K562 (cell line): ENCODE results near the gene CMBL. TPM values are rescaled to one million over a fixed set of nuclear protein-coding genes. Genes with fewer than 3 reads are reported as not detected.
A peak's percentile ranks its signal among the peaks of the same experiment; 100 is the strongest.

ENCODE experiments used
- ATAC-seq: fragments of 200-7000 bp; cut with Tn5 transposase; 3 replicates; pipeline ENCODE4 v1.9.1; 2020; ENCODE audit warnings: moderate library complexity
- BruUV-seq: library from RNA; stranded (reverse); fragments of 400-500 nt; replicated peaks from 2 replicates; lab custom pipeline; 2021; lab: Mats Ljungman, UMichigan
- CTCF ChIA-PET: fragments of 300-600 bp; formaldehyde crosslinking; extraction: SDS; loops from one replicate; lab custom pipeline; 2021; ENCODE audit warnings: low intra/inter-chr PET ratio; lab: Yijun Ruan, JAX
- POLR2A ChIA-PET: fragments of 300-600, 350-650 bp; sonication (Branson Sonifier 250); formaldehyde crosslinking; extraction: SDS; loops from one replicate; lab custom pipeline; 2021; ENCODE audit warnings: antibody characterized with exemption, inconsistent platforms; lab: Yijun Ruan, JAX
- DNase-seq, 4 experiments: peaks; one replicate each; pipeline versions ENCODE4 v3.0.0 to v3.0.0-alpha.2; 2011 to 2018; ENCODE audit warnings: low spot score in 3 of 4, mixed read lengths in 3 of 4; ENCODE audit errors: extremely low read depth in 1 of 4
- FAIRE-seq: peaks from 2 replicates; lab custom pipeline; 2011; peaks lifted over from hg19 to GRCh38; lab: Jason Lieb, UNC
- H2AFZ ChIP-seq: 2 replicates; pipeline ENCODE4 v1.6.0; 2011; ENCODE audit warnings: low read depth, low read length, control low read depth, inconsistent platforms
- H3K27ac ChIP-seq: fragments of 200-600 bp; 3 replicates; pipeline ENCODE4 v1.8.0; 2011; ENCODE audit warnings: low read depth, mild to moderate bottlenecking, control low read depth, inconsistent platforms, low read length, moderate library complexity, mixed read lengths; ENCODE audit errors: extremely low read depth
- H3K27me3 ChIP-seq, 2 experiments: fragments of 300-600 bp in 1 of 2; 2 replicates in 1 of 2; 3 replicates in 1 of 2; pipeline versions ENCODE4 v1.6.0 to v1.8.0; 2011; ENCODE audit warnings: inconsistent platforms in 2 of 2, low read length in 2 of 2, mild to moderate bottlenecking in 1 of 2, mixed read lengths in 1 of 2, moderate library complexity in 1 of 2; ENCODE audit not compliant: control insufficient read depth in 2 of 2, insufficient read depth in 2 of 2
- H3K36me3 ChIP-seq: fragments of 300-600 bp; 3 replicates; pipeline ENCODE4 v1.8.0; 2011; ENCODE audit warnings: mild to moderate bottlenecking, low read length, inconsistent platforms; ENCODE audit not compliant: control insufficient read depth, insufficient read depth
- H3K4me1 ChIP-seq, 2 experiments: fragments of 200-600 bp in 1 of 2; replicated peaks in 1 of 2; 2 replicates in 1 of 2; 3 replicates in 1 of 2; pipeline versions ENCODE4 v1.5.1 to v1.8.0; 2011; ENCODE audit warnings: inconsistent platforms in 2 of 2, low read length in 2 of 2, mild to moderate bottlenecking in 1 of 2, mixed read lengths in 1 of 2, moderate library complexity in 1 of 2; ENCODE audit not compliant: control insufficient read depth in 2 of 2, insufficient read depth in 2 of 2
- H3K4me2 ChIP-seq: 2 replicates; pipeline ENCODE4 v1.6.1; 2011; ENCODE audit warnings: low read length, control low read depth, inconsistent platforms, mixed read lengths; ENCODE audit not compliant: insufficient read depth
- H3K4me3 ChIP-seq: fragments of 200-600 bp; sonication (generic), shearing (Covaris generic); 2 replicates; pipeline ENCODE4 v1.5.1; 2016; ENCODE audit warnings: control low read depth, inconsistent platforms
- H3K79me2 ChIP-seq: fragments of 200-600 bp; 3 replicates; pipeline ENCODE4 v1.8.0; 2011; ENCODE audit warnings: low read length, inconsistent platforms; ENCODE audit not compliant: control insufficient read depth, insufficient read depth
- H3K9ac ChIP-seq, 2 experiments: 2 replicates each; pipeline versions ENCODE4 v1.6.0 to v1.6.1; 2011; ENCODE audit warnings: low read depth in 2 of 2, low read length in 2 of 2, control low read depth in 1 of 2, inconsistent platforms in 1 of 2, mild to moderate bottlenecking in 1 of 2, mixed read lengths in 1 of 2; ENCODE audit not compliant: insufficient read depth in 1 of 2
- H3K9me1 ChIP-seq: one replicate; pipeline ENCODE4 v1.6.0; 2011; ENCODE audit warnings: inconsistent platforms, mild to moderate bottlenecking, low read length, moderate library complexity; ENCODE audit not compliant: control insufficient read depth, insufficient read depth
- H3K9me3 ChIP-seq: replicated peaks from 2 replicates; pipeline ENCODE4 v1.5.1; 2011; ENCODE audit warnings: low read depth, low read length, inconsistent platforms; ENCODE audit not compliant: control insufficient read depth, insufficient read depth
- H4K20me1 ChIP-seq: replicated peaks from 2 replicates; pipeline ENCODE4 v1.6.1; 2011; ENCODE audit warnings: low read length, inconsistent platforms, mixed read lengths; ENCODE audit not compliant: control insufficient read depth, insufficient read depth
- BCL6 ChIP-seq: fragments of 250-450 bp; sonication (Bioruptor Pico); IDR thresholded peaks from 2 replicates; pipeline ENCODE4 v1.4.0; 2020
- CREM ChIP-seq: IDR thresholded peaks from 2 replicates; pipeline ENCODE4 v1.6.1; 2014; ENCODE audit warnings: antibody characterized with exemption, low read depth
- CTBP1 ChIP-seq: fragments of 450-650 bp; IDR thresholded peaks from 2 replicates; pipeline ENCODE4 v1.6.1; 2016; ENCODE audit warnings: borderline replicate concordance
- ETV5 ChIP-seq: sonication (generic); formaldehyde crosslinking; IDR thresholded peaks from 2 replicates; pipeline ENCODE4 v1.4.0; 2020; ENCODE audit warnings: low read depth, mild to moderate bottlenecking, missing genetic modification reagents
- HEY1 ChIP-seq: fragments of 250-450 bp; sonication (Bioruptor Pico); IDR thresholded peaks from 2 replicates; pipeline ENCODE4 v1.5.0; 2020; ENCODE audit warnings: mild to moderate bottlenecking, moderate library complexity, borderline replicate concordance
- HMGXB4 ChIP-seq: sonication (generic); formaldehyde crosslinking; IDR thresholded peaks from 2 replicates; pipeline ENCODE4 v1.8.1; 2023; ENCODE audit warnings: mild to moderate bottlenecking, missing genetic modification reagents
- MYC ChIP-seq, 2 experiments: fragments of 250-450 bp in 1 of 2; sonication (Bioruptor Pico) in 1 of 2; IDR thresholded peaks; 2 replicates each; pipeline versions ENCODE4 v1.5.1 to v1.6.1; 2012 to 2021; ENCODE audit warnings: low read depth in 2 of 2, borderline replicate concordance in 1 of 2, improper control_type of control experiment in 1 of 2, low read length in 1 of 2, mild to moderate bottlenecking in 1 of 2, moderate library complexity in 1 of 2
- NRF1 ChIP-seq, 2 experiments: fragments of 450-650 bp; IDR thresholded peaks in 1 of 2; conservative IDR thresholded peaks in 1 of 2; 2 replicates each; pipeline ENCODE4 v1.6.1; 2014; ENCODE audit warnings: mild to moderate bottlenecking in 2 of 2
- PML ChIP-seq: IDR thresholded peaks from 2 replicates; pipeline ENCODE4 v1.6.1; 2012; ENCODE audit warnings: low read length, inconsistent platforms
- TCF3 ChIP-seq: sonication (generic); formaldehyde crosslinking; IDR thresholded peaks from 2 replicates; pipeline ENCODE4 v1.4.0; 2020; ENCODE audit warnings: mild to moderate bottlenecking, missing genetic modification reagents
- ZNF165 ChIP-seq: fragments of 250-450 bp; sonication (Bioruptor Pico); IDR thresholded peaks from 2 replicates; pipeline ENCODE4 v1.4.0; 2020; ENCODE audit warnings: borderline replicate concordance
- ZNF3 ChIP-seq: fragments of 250-450 bp; sonication (Bioruptor Pico); IDR thresholded peaks from 2 replicates; pipeline ENCODE4 v1.5.0; 2021; ENCODE audit warnings: mild to moderate bottlenecking, moderate library complexity
- ZNF354B ChIP-seq: fragments of 250-450 bp; sonication (Bioruptor Pico); IDR thresholded peaks from 2 replicates; pipeline ENCODE4 v1.4.0; 2020
- ZNF644 ChIP-seq: fragments of 200-800 bp; sonication (Bioruptor generic); IDR thresholded peaks from 2 replicates; pipeline ENCODE4 v1.6.1; 2016; ENCODE audit warnings: low read depth, missing genetic modification characterization, missing compliant biosample characterization
- WGBS: fragments of 100-300 bp; shearing (Covaris generic); methylation state at CpG from one replicate; pipeline ENCODE4 v1.1.6; 2016; ENCODE audit warnings: low coverage, mixed read lengths; ENCODE audit not compliant: insufficient coverage; ENCODE audit errors: missing lambda C conversion rate; 5-methylcytosine and 5-hydroxymethylcytosine counted together
- in situ Hi-C: fragments of 300-500 bp; cut with MboI; formaldehyde crosslinking; loops from 4 replicates; pipeline ENCODE4 v1.15.0; 2018; ENCODE audit warnings: inconsistent platforms, mixed read lengths
- intact Hi-C: fragments of 100-400 bp; cut with micrococcal nuclease; formaldehyde crosslinking; loops from 2 replicates; pipeline ENCODE4 v1.14.2; 2022
- polyA plus RNA-seq, 8 experiments: library from polyadenylated mRNA; depleted of rRNA in 4 of 8; stranded (reverse) in 5 of 8; unstranded in 3 of 8; fragments of >200 nt; fragmentation: Nextera tagmentation in 2 of 8; fragmentation: Illumina TruSeq in 1 of 8; extraction: Ambion mirVana in 2 of 8; extraction: Trizol in 1 of 8; gene quantifications; 2 replicates each; pipeline versions ENCODE4 v1.2.1 to v1.2.3, GENCODE V29; 2011 to 2014; ENCODE audit warnings: inconsistent platforms in 1 of 8, missing spikeins in 1 of 8
- total RNA-seq, 7 experiments: library from RNA; depleted of rRNA in 6 of 7; stranded (reverse); fragments of >200 nt in 6 of 7; fragmentation: Illumina TruSeq in 2 of 7; extraction: Trizol in 2 of 7; gene quantifications; 2 replicates each; pipeline versions ENCODE4 v1.2.1 to v1.2.3, GENCODE V29; 2011 to 2021; ENCODE audit warnings: low replicate concordance in 1 of 7
- TF ChIP-seq, protein P1 (sequence below), 2 experiments: fragments of 450-650 bp; conservative IDR thresholded peaks; 2 replicates each; pipeline ENCODE4 v1.6.1; 2017; ENCODE audit warnings: mild to moderate bottlenecking in 2 of 2, moderate library complexity in 2 of 2
- TF ChIP-seq, protein P2 (sequence below): fragments of 450-650 bp; IDR thresholded peaks from 2 replicates; pipeline ENCODE4 v1.6.1; 2016

The CMBL gene
- total and polyA plus RNA-seq, 9 of the 15 experiments (the other 6 are each of a cell fraction or from before 2014, with no cell fraction given), result 22.6 to 192 (median 71.1) TPM

- DNase-seq, result peak in 2 of 4 experiments; percentile 40 to 82
- CTCF ChIA-PET, result no interaction called here
- peak; percentile 14; the same call in 1 of the 2 replicates for TF ChIP-seq TCF3
- 0 out of 2 replicates have a peak, but pooled peaks have one; percentile 24 for TF ChIP-seq PML
- peak; percentile 69; the same call in 1 of the 2 replicates for TF ChIP-seq CTBP1
- TF ChIP-seq ZNF354B (CRISPR knock-in tag), result no peak
- TF ChIP-seq ETV5 (CRISPR knock-in tag), result no peak
- TF ChIP-seq MYC (IDR thresholded peaks at IDR 0.05; ENCODE audit: low read depth, low read length), result 0 out of 2 replicates have a peak, but pooled peaks have one; percentile 11
- no peak for TF ChIP-seq MYC (CRISPR knock-in tag; IDR thresholded peaks at IDR 0.05; ENCODE audit: borderline replicate concordance, low read depth)
- TF ChIP-seq ZNF165, result 0 out of 2 replicates have a peak, but pooled peaks have one; percentile 48
- TF ChIP-seq HMGXB4 (CRISPR knock-in tag), result no peak
- peak; percentile 42; the same call in 1 of the 2 replicates for TF ChIP-seq CREM
- TF ChIP-seq, protein P1, sequence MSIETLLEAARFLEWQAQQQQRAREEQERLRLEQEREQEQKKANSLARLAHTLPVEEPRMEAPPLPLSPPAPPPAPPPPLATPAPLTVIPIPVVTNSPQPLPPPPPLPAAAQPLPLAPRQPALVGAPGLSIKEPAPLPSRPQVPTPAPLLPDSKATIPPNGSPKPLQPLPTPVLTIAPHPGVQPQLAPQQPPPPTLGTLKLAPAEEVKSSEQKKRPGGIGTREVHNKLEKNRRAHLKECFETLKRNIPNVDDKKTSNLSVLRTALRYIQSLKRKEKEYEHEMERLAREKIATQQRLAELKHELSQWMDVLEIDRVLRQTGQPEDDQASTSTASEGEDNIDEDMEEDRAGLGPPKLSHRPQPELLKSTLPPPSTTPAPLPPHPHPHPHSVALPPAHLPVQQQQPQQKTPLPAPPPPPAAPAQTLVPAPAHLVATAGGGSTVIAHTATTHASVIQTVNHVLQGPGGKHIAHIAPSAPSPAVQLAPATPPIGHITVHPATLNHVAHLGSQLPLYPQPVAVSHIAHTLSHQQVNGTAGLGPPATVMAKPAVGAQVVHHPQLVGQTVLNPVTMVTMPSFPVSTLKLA (conservative IDR thresholded peaks at IDR 0.05), result peak in 1 of 2 experiments; percentile 45; a peak in 2 of 4 replicates
- no peak for TF ChIP-seq HEY1
- TF ChIP-seq, protein P2, sequence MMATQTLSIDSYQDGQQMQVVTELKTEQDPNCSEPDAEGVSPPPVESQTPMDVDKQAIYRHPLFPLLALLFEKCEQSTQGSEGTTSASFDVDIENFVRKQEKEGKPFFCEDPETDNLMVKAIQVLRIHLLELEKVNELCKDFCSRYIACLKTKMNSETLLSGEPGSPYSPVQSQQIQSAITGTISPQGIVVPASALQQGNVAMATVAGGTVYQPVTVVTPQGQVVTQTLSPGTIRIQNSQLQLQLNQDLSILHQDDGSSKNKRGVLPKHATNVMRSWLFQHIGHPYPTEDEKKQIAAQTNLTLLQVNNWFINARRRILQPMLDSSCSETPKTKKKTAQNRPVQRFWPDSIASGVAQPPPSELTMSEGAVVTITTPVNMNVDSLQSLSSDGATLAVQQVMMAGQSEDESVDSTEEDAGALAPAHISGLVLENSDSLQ, result 0 out of 2 replicates have a peak, but pooled peaks have one; percentile 11
- TF ChIP-seq ZNF3 (CRISPR knock-in tag), result no peak
- peak in 1 of 2 experiments; percentile 44; a peak in 3 of 4 replicates for TF ChIP-seq NRF1 (conservative IDR thresholded peaks at IDR 0.05 in 1 of 2, IDR thresholded peaks at IDR 0.05 in 1 of 2)
- TF ChIP-seq BCL6, result no peak
- peak; percentile 11; the same call in 1 of the 2 replicates for TF ChIP-seq ZNF644 (tag)
Measured at GRCh38 chr5:10248378-10249260, 59.1 kb downstream of the CMBL start.

More at GRCh38 chr5:10248378-10249260, 59.1 kb downstream of the CMBL start:
- FAIRE-seq (peak; percentile 74), ATAC-seq (peak; percentile 71)
- POLR2A ChIA-PET, result interaction anchor here (0.7 to 5.6 kb wide), 6 partner anchors 10 to 199 kb away, joined by 3 to 72 read pairs (median 4); partner anchors contain the start of gene MARCHF6
- H3K4me1 ChIP-seq, result peaks cover 12 to 20% of the 10 kb centered on the region in 2 experiments
- no peaks in the 10 kb centered on the region for H3K27me3 ChIP-seq
- WGBS, result 3% methylated on average over 29 of the region's 29 CpGs
- BruUV-seq, result no TSS peak
- intact Hi-C loops, result no loop called here
- H3K9me1 ChIP-seq, result peaks cover 3% of the 10 kb centered on the region
- H3K9me3 ChIP-seq, result no peaks in the 10 kb centered on the region
- H3K4me2 ChIP-seq, result peak overlapping the region; percentile 100
- peaks cover 69% of the 10 kb centered on the region for H3K79me2 ChIP-seq
- peak overlapping the region; percentile 94 for H2AFZ ChIP-seq
- H3K27ac ChIP-seq, result peak overlapping the region; percentile 95
- peak overlapping the region; percentile 83 for H3K4me3 ChIP-seq
- in situ Hi-C loops, result no loop called here
- H3K36me3 ChIP-seq, result peaks cover 33% of the 10 kb centered on the region
- peaks cover 17% of the 10 kb centered on the region for H4K20me1 ChIP-seq
- H3K9ac ChIP-seq, result peak overlapping the region; percentile 95 to 100
